NB4 (cell line): ENCODE measurements around the gene APC2.

Experiments used
- DNase-seq: peaks from one replicate; pipeline ENCODE4 v3.0.0; 2010; ENCODE audit warnings: low read depth
- H3K4me3 ChIP-seq: one replicate; pipeline ENCODE4 v1.5.1; 2011; ENCODE audit warnings: mild to moderate bottlenecking, low read depth, low read length, moderate library complexity
- MAX ChIP-seq: IDR thresholded peaks from 2 replicates; pipeline ENCODE4 v1.6.1; 2011; ENCODE audit warnings: low read depth, low read length
- MYC ChIP-seq: IDR thresholded peaks from 2 replicates; pipeline ENCODE4 v1.6.1; 2011; ENCODE audit warnings: low read depth, low read length
- POLR2A ChIP-seq: IDR thresholded peaks from 2 replicates; pipeline ENCODE4 v1.6.1; 2011; ENCODE audit warnings: mild to moderate bottlenecking; ENCODE audit not compliant: insufficient read length; ENCODE audit errors: extremely low read depth
- TF ChIP-seq, protein P1 (sequence below): IDR thresholded peaks from one replicate; pipeline ENCODE4 v1.5.1; 2012; ENCODE audit warnings: low read depth, low read length

The APC2 gene

GRCh38 chr19:1457031-1457739 lies 7.3 kb downstream of the APC2 start:
- no peak for DNase-seq
- H3K4me3 ChIP-seq, result no peak overlapping the region
- TF ChIP-seq MAX (no peak), MYC (no peak)

- DNase-seq, result no peak
- H3K4me3 ChIP-seq, result no peak overlapping the region
- no peak for TF ChIP-seq POLR2A
- TF ChIP-seq, protein P1, sequence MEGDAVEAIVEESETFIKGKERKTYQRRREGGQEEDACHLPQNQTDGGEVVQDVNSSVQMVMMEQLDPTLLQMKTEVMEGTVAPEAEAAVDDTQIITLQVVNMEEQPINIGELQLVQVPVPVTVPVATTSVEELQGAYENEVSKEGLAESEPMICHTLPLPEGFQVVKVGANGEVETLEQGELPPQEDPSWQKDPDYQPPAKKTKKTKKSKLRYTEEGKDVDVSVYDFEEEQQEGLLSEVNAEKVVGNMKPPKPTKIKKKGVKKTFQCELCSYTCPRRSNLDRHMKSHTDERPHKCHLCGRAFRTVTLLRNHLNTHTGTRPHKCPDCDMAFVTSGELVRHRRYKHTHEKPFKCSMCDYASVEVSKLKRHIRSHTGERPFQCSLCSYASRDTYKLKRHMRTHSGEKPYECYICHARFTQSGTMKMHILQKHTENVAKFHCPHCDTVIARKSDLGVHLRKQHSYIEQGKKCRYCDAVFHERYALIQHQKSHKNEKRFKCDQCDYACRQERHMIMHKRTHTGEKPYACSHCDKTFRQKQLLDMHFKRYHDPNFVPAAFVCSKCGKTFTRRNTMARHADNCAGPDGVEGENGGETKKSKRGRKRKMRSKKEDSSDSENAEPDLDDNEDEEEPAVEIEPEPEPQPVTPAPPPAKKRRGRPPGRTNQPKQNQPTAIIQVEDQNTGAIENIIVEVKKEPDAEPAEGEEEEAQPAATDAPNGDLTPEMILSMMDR, result no peak
- TF ChIP-seq MAX, result no peak
- TF ChIP-seq MYC, result no peak
These were observed 8.0 kb downstream of the APC2 start for GRCh38 chr19:1457892-1458291.

DNA sequence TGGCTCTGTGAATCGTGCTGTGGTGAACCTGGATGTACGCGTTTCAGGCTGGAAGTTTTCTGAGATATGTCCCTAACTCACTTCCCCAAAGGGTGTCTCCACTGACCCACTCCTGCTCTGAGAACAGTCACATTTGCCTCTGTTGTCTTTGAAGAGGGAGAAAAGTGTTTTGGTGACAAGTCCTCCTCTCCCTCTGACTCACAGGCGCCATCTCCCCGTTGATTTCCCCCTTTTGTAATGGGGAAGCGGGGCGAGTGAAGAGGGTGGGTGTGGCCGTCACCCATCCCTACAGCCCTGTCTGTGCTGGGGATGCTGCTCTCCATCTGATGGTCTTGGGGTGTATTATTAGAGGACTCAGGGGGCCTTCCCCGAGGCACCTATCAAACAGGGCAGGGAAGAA lies 9.6 kb downstream of the APC2 start:
- TF ChIP-seq, protein P1, result no peak
- no peak for TF ChIP-seq MAX
- TF ChIP-seq POLR2A, result no peak
- TF ChIP-seq MYC, result no peak
- H3K4me3 ChIP-seq, result no peak overlapping the region
- no peak for DNase-seq

DNA sequence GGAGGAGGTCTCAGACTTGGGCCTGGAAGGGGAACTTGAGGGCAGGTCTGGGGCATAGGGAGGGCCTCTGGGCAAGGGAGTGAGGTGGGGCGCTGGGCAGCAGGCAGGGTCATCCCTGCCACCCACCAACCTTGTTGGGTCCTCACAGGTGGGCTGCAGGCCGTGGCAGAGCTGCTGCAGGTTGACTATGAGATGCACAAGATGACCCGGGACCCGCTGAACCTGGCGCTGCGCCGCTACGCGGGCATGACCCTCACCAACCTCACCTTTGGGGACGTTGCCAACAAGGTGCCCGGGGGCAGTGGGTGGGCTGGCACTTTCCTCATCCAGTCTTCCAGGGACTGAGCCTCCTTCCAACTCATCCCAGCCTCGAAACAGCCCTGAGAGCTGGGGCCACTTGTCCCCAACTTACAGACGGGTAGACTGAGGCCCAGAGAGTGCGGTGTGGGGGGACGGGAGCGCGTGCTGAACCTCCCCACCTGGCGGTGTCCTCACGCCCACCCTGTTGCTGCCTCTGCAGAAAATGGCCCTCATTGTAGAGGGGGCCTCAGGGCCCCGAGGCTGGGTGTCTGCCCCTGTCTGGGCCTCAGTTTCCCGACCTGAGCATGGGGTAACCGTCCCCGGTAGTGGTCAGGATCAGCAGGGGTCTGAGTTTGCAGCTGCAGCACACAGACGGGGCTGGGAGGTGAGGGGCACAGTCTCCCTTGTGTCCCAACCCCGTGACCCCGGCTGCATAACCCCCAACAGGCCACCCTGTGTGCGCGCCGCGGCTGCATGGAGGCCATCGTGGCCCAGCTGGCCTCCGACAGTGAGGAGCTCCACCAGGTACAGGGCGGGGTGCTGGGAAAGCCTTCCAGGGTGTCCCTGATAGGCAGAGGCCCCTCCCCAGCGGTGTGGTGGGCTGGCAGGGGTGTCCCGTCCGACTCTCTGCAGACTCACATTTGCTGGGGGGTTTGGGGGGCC lies 10.4 kb downstream of the APC2 start:
- no peak overlapping the region for H3K4me3 ChIP-seq
- TF ChIP-seq MYC (no peak), POLR2A (no peak), MAX (no peak)
- TF ChIP-seq, protein P1, result no peak
- no peak for DNase-seq

DNA sequence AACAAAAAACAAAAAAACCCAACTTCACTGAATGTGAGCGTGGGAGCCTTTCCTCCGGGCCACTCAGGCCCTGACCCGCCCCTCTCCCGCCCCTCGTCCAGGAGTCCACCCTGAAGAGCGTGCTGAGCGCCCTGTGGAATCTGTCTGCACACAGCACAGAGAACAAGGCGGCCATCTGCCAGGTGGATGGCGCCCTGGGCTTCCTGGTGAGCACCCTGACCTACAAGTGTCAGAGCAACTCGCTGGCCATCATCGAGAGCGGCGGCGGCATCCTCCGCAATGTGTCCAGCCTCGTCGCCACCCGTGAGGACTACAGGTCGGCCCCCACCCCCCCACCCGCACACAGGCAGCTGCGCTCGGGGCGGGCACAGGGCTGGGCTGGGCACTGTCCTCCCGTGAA lies 11.9 kb downstream of the APC2 start:
- no peak for TF ChIP-seq POLR2A
- TF ChIP-seq, protein P1, result no peak
- TF ChIP-seq MAX, result no peak
- no peak for TF ChIP-seq MYC
- DNase-seq, result no peak
- no peak overlapping the region for H3K4me3 ChIP-seq
